CD4-positive, CD25-positive, alpha-beta regulatory T cell (primary cell): ENCODE results near the gene TEP1. TPM values are rescaled to one million over a fixed set of nuclear protein-coding genes. Genes with fewer than 3 reads are reported as not detected.
A peak's percentile ranks its signal among the peaks of the same experiment; 100 is the strongest.

Experiments
- ATAC-seq, 2 donors: fragments of 150-1000 bp; cut with Tn5 transposase; one replicate each; pipeline ENCODE4 v1.10.0; 2021; ENCODE audit warnings: low read depth in 2 of 2, moderate number of reproducible peaks in 2 of 2, moderate library complexity in 1 of 2
- DNase-seq, 3 donors: peaks; one replicate each; pipeline versions ENCODE4 v3.0.0 to v3.0.0-alpha.2; 2012 to 2022; ENCODE audit warnings: mixed read lengths in 1 of 3
- H3K27ac ChIP-seq: one replicate; pipeline ENCODE4 v1.7.0; 2013; ENCODE audit warnings: mild to moderate bottlenecking, low read length; ENCODE audit not compliant: insufficient read depth, poor library complexity, severe bottlenecking
- H3K27me3 ChIP-seq: one replicate; pipeline ENCODE4 v1.7.0; 2013; ENCODE audit warnings: low read length; ENCODE audit not compliant: control insufficient read depth, insufficient read depth
- H3K36me3 ChIP-seq: one replicate; pipeline ENCODE4 v1.7.0; 2013; ENCODE audit warnings: mild to moderate bottlenecking, low read length, moderate library complexity; ENCODE audit not compliant: control insufficient read depth, insufficient read depth
- H3K4me1 ChIP-seq: 2 replicates; pipeline ENCODE4 v1.7.0; 2013; ENCODE audit warnings: mild to moderate bottlenecking, low read length; ENCODE audit not compliant: insufficient read depth, control insufficient read depth, poor library complexity, severe bottlenecking
- H3K4me3 ChIP-seq: one replicate; pipeline ENCODE4 v1.7.0; 2013; ENCODE audit warnings: low read depth, mild to moderate bottlenecking, low read length, moderate library complexity
- H3K9me3 ChIP-seq, 2 experiments: 1 replicate in 1 of 2; 2 replicates in 1 of 2; pipeline ENCODE4 v1.7.0; 2013; ENCODE audit warnings: low read length in 2 of 2, mild to moderate bottlenecking in 1 of 2, moderate library complexity in 1 of 2; ENCODE audit not compliant: control insufficient read depth in 2 of 2
- H3K27ac Mint-ChIP-seq, 3 donors: one replicate each; pipeline ENCODE4 v1.8.0; 2020 to 2022; ENCODE audit warnings: mild to moderate bottlenecking in 3 of 3, mixed read lengths in 3 of 3, moderate library complexity in 2 of 3
- H3K27me3 Mint-ChIP-seq: one replicate; pipeline ENCODE4 v1.8.0; 2022; ENCODE audit warnings: mild to moderate bottlenecking, mixed read lengths
- H3K36me3 Mint-ChIP-seq: one replicate; pipeline ENCODE4 v1.8.0; 2020; ENCODE audit warnings: mixed read lengths
- H3K4me1 Mint-ChIP-seq, 4 donors: one replicate each; pipeline ENCODE4 v1.8.0; 2020 to 2022; ENCODE audit warnings: mixed read lengths in 4 of 4, mild to moderate bottlenecking in 1 of 4
- H3K4me3 Mint-ChIP-seq, 4 donors: one replicate each; pipeline ENCODE4 v1.8.0; 2020 to 2022; ENCODE audit warnings: mild to moderate bottlenecking in 4 of 4, mixed read lengths in 4 of 4, moderate library complexity in 3 of 4
- H3K9me3 Mint-ChIP-seq, 7 donors: one replicate each; pipeline ENCODE4 v1.8.0; 2020 to 2022; ENCODE audit warnings: mixed read lengths in 7 of 7, mild to moderate bottlenecking in 3 of 7, moderate library complexity in 2 of 7
- polyA plus RNA-seq, 4 donors: library from polyadenylated mRNA; unstranded; fragments of 300-500 nt; fragmentation: Illumina TruSeq; gene quantifications; one replicate each; pipeline ENCODE4 v1.2.3, GENCODE V29; 2021
- total RNA-seq: library from RNA; stranded (reverse); gene quantifications from one replicate; pipeline ENCODE4 v1.2.3, GENCODE V29; 2022

Gene TEP1
- total and polyA plus RNA-seq, 5 donors from 2014 or later = 2.8 to 63.8 (median 5.6) TPM

- no peak for ATAC-seq
- peaks cover 91% of the 10 kb centered on the region for H3K36me3 ChIP-seq
- DNase-seq = no peak
- no peak overlapping the region for H3K27ac ChIP-seq
- no peaks in the 10 kb centered on the region for H3K4me1 Mint-ChIP-seq
- H3K27me3 Mint-ChIP-seq = no peaks in the 10 kb centered on the region
- H3K4me3 ChIP-seq = no peak overlapping the region
- no peak overlapping the region for H3K27ac Mint-ChIP-seq
- H3K9me3 ChIP-seq = no peaks in the 10 kb centered on the region
- no peaks in the 10 kb centered on the region for H3K4me1 ChIP-seq
- no peaks in the 10 kb centered on the region for H3K9me3 Mint-ChIP-seq
- H3K36me3 Mint-ChIP-seq = peaks cover 43% of the 10 kb centered on the region
- H3K4me3 Mint-ChIP-seq = no peak overlapping the region
- H3K27me3 ChIP-seq = no peaks in the 10 kb centered on the region
Observed at GRCh38 chr14:20383032-20383431, 30.3 kb downstream of the TEP1 start.

DNA sequence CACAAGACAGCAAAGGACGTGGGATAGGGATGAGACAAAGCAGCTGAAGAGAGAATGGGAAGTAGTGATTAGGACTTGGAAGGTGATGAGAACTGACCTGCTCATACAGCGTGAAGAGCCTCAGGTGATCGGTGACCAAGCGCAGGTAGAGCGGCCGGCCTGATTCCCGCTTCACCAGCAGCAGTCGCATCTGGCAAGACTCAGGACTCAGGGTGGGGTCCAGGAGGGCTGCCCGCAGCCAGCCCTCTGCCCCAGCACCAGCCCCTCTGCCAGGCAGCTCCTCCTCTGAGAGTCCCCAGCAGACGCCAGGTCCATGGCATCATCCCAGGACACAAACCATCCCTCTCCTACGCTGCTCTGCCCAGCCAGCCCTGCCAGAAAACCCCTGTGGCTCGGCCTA lies 30.8 kb downstream of the TEP1 start:
- Mint-ChIP-seq H3K4me1 (no peaks in the 10 kb centered on the region), H3K4me3 (no peak overlapping the region), H3K36me3 (peaks cover 44% of the 10 kb centered on the region), H3K27ac (no peak overlapping the region), H3K9me3 (no peaks in the 10 kb centered on the region), H3K27me3 (no peaks in the 10 kb centered on the region)
- no peaks in the 10 kb centered on the region for H3K4me1 ChIP-seq
- no peaks in the 10 kb centered on the region for H3K27me3 ChIP-seq
- no peaks in the 10 kb centered on the region for H3K9me3 ChIP-seq
- H3K4me3 ChIP-seq = no peak overlapping the region
- H3K36me3 ChIP-seq = peaks cover 91% of the 10 kb centered on the region
- DNase-seq (no peak), ATAC-seq (no peak)
- no peak overlapping the region for H3K27ac ChIP-seq

- no peak overlapping the region for H3K4me3 Mint-ChIP-seq
Observed at GRCh38 chr14:20381341-20381740, 32.0 kb downstream of the TEP1 start.

DNA sequence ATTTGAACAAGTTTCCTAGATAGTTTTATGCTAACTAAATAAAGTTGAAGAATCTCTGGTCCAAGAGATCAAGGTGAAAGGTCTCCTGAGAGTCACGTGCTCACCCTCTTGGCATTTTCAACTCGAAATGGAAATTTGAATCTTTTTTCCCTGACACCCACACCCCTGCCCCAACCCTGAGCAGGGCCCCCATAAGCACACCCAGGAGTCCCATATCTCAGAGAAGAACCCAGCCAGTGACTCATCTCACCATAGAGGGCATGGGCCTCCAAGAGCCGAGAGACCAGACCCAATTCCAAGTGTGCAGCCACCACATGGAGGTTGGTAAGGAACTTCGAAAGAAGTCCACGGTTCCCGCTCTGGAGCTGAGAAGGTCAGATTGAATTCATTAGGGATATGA lies 32.6 kb downstream of the TEP1 start:
- Histone ChIP-seq H3K36me3 (peaks cover 92% of the 10 kb centered on the region), H3K9me3 (no peaks in the 10 kb centered on the region), H3K4me1 (no peaks in the 10 kb centered on the region), H3K27me3 (no peaks in the 10 kb centered on the region), H3K4me3 (no peak overlapping the region), H3K27ac (no peak overlapping the region)
- DNase-seq = no peak
- H3K4me3 Mint-ChIP-seq = no peak overlapping the region
- H3K36me3 Mint-ChIP-seq = peaks cover 57% of the 10 kb centered on the region
- ATAC-seq = no peak
- H3K9me3 Mint-ChIP-seq = no peaks in the 10 kb centered on the region
- H3K4me1 Mint-ChIP-seq = no peaks in the 10 kb centered on the region
- peak overlapping the region in 1 of 3 donors; percentile 71 for H3K27ac Mint-ChIP-seq
- H3K27me3 Mint-ChIP-seq = no peaks in the 10 kb centered on the region

More at GRCh38 chr14:20381341-20381740, 32.0 kb downstream of the TEP1 start:
- H3K4me3 ChIP-seq = no peak overlapping the region
- no peaks in the 10 kb centered on the region for H3K9me3 ChIP-seq
- Mint-ChIP-seq H3K27me3 (no peaks in the 10 kb centered on the region), H3K9me3 (no peaks in the 10 kb centered on the region), H3K27ac (peak overlapping the region in 1 of 3 donors; percentile 33), H3K36me3 (peaks cover 53% of the 10 kb centered on the region), H3K4me1 (no peaks in the 10 kb centered on the region)
- H3K36me3 ChIP-seq = peaks cover 94% of the 10 kb centered on the region
- ATAC-seq (no peak), DNase-seq (no peak)
- H3K27me3 ChIP-seq = no peaks in the 10 kb centered on the region
- H3K27ac ChIP-seq = no peak overlapping the region
- H3K4me1 ChIP-seq = no peaks in the 10 kb centered on the region

DNA sequence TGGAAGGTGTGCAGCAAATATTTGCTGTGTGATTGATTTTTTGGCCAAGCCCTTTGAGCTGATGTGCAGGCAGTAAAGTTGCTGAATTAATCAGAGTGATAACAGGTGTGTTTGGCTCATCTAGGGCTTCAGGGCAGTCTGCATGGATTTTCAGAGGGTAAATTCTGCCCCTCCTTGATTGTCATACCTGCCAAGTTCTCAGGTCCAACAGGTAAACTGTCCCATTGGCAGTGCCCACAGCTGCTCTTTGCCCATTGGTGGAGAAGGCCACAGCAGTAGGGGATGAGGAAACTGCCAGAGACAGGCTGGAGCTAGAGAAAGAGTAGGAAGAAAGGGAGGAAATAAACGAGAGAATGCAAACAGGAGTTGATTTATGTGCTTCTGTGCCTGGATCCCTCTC lies 33.6 kb downstream of the TEP1 start:
- DNase-seq (no peak), ATAC-seq (no peak)
- Histone ChIP-seq H3K9me3 (no peaks in the 10 kb centered on the region), H3K27me3 (no peaks in the 10 kb centered on the region), H3K4me3 (no peak overlapping the region), H3K27ac (no peak overlapping the region), H3K36me3 (peaks cover 92% of the 10 kb centered on the region), H3K4me1 (no peaks in the 10 kb centered on the region)
- Mint-ChIP-seq H3K4me1 (no peaks in the 10 kb centered on the region), H3K9me3 (no peaks in the 10 kb centered on the region), H3K36me3 (peaks cover 62% of the 10 kb centered on the region), H3K27ac (no peak overlapping the region), H3K4me3 (no peak overlapping the region), H3K27me3 (no peaks in the 10 kb centered on the region)

GRCh38 chr14:20377171-20377570 lies 36.1 kb downstream of the TEP1 start:
- H3K9me3 Mint-ChIP-seq = no peaks in the 10 kb centered on the region
- H3K36me3 Mint-ChIP-seq = peaks cover 65% of the 10 kb centered on the region
- Histone ChIP-seq H3K27me3 (no peaks in the 10 kb centered on the region), H3K36me3 (peaks cover 93% of the 10 kb centered on the region), H3K9me3 (no peaks in the 10 kb centered on the region), H3K4me1 (no peaks in the 10 kb centered on the region), H3K4me3 (no peak overlapping the region), H3K27ac (no peak overlapping the region)
- DNase-seq (no peak), ATAC-seq (no peak)
- H3K4me3 Mint-ChIP-seq = no peak overlapping the region
- H3K4me1 Mint-ChIP-seq = no peaks in the 10 kb centered on the region
- peak overlapping the region in 1 of 3 donors; percentile 30 for H3K27ac Mint-ChIP-seq
- H3K27me3 Mint-ChIP-seq = no peaks in the 10 kb centered on the region

GRCh38 chr14:20376071-20376588 lies 37.2 kb downstream of the TEP1 start:
- ATAC-seq = no peak
- Histone ChIP-seq H3K36me3 (peaks cover 93% of the 10 kb centered on the region), H3K4me1 (no peaks in the 10 kb centered on the region), H3K27me3 (no peaks in the 10 kb centered on the region), H3K4me3 (no peak overlapping the region), H3K27ac (no peak overlapping the region), H3K9me3 (no peaks in the 10 kb centered on the region)
- H3K36me3 Mint-ChIP-seq = peaks cover 66% of the 10 kb centered on the region
- no peaks in the 10 kb centered on the region for H3K9me3 Mint-ChIP-seq
- DNase-seq = no peak
- no peaks in the 10 kb centered on the region for H3K4me1 Mint-ChIP-seq
- no peak overlapping the region for H3K4me3 Mint-ChIP-seq
- H3K27me3 Mint-ChIP-seq = no peaks in the 10 kb centered on the region
- peak overlapping the region in 1 of 3 donors; percentile 30 for H3K27ac Mint-ChIP-seq

GRCh38 chr14:20375471-20375870 lies 37.8 kb downstream of the TEP1 start:
- Histone ChIP-seq H3K4me1 (no peaks in the 10 kb centered on the region), H3K27me3 (no peaks in the 10 kb centered on the region), H3K36me3 (peaks cover 93% of the 10 kb centered on the region), H3K4me3 (no peak overlapping the region), H3K27ac (no peak overlapping the region), H3K9me3 (no peaks in the 10 kb centered on the region)
- Mint-ChIP-seq H3K4me1 (no peaks in the 10 kb centered on the region), H3K4me3 (peak overlapping the region in 1 of 4 donors; percentile 32), H3K27me3 (no peaks in the 10 kb centered on the region), H3K27ac (peak overlapping the region in 1 of 3 donors; percentile 30), H3K9me3 (no peaks in the 10 kb centered on the region), H3K36me3 (peaks cover 63% of the 10 kb centered on the region)
- ATAC-seq (no peak), DNase-seq (no peak)
